GDM1 (cell line): ENCODE results near the gene HDAC5.
"Not testable (repeated sequence)": the region's sequence is repeated elsewhere in the genome, so short reads cannot be mapped to it uniquely, and the experiment has no call there.

Experiments
- DNase-seq: peaks from one replicate; lab custom pipeline; 2025; lab: John Stamatoyannopoulos, UW

The HDAC5 gene

GRCh38 chr17:44123356-44124117, at the start of gene HDAC5:
Gene HDAC5 (minus strand): TSS chr17:44123641. CDS start chr17:44117515, 6,126 bp downstream.
- DNase-seq: peak; percentile 88

- DNase-seq: no peak
Measured at GRCh38 chr17:44171931-44172455, 48.6 kb upstream of the HDAC5 start.

- no peak for DNase-seq
Measured at GRCh38 chr17:44170499-44171201, 47.2 kb upstream of the HDAC5 start, which contains the start of gene ASB16. Gene ASB16 (plus strand): TSS chr17:44170704. CDS start chr17:44170790, 86 bp downstream.

GRCh38 chr17:44170135-44170498, 46.7 kb upstream of the HDAC5 start:
- DNase-seq: no peak

- no peak for DNase-seq
Measured at GRCh38 chr17:44167181-44167861, 43.9 kb upstream of the HDAC5 start.

GRCh38 chr17:44164476-44164875, 41.0 kb upstream of the HDAC5 start:
- no peak for DNase-seq

- no peak for DNase-seq
Measured at GRCh38 chr17:44159519-44160210, 36.2 kb upstream of the HDAC5 start.

- DNase-seq: no peak
Measured at GRCh38 chr17:44155488-44155887, 32.0 kb upstream of the HDAC5 start.

GRCh38 chr17:44152875-44153274, 29.4 kb upstream of the HDAC5 start:
- DNase-seq: no peak

GRCh38 chr17:44149750-44150329, 26.4 kb upstream of the HDAC5 start:
- no peak for DNase-seq

GRCh38 chr17:44149066-44149465, 25.6 kb upstream of the HDAC5 start:
- DNase-seq: not testable (repeated sequence)

- no peak for DNase-seq
Measured at GRCh38 chr17:44147812-44148211, 24.4 kb upstream of the HDAC5 start.

- no peak for DNase-seq
Measured at GRCh38 chr17:44146375-44147346, 23.2 kb upstream of the HDAC5 start.

- DNase-seq: no peak
Measured at GRCh38 chr17:44144966-44145739, 21.7 kb upstream of the HDAC5 start.

GRCh38 chr17:44143921-44144320, 20.5 kb upstream of the HDAC5 start:
- not testable (repeated sequence) for DNase-seq

- DNase-seq: peak; percentile 75
Measured at GRCh38 chr17:44137891-44138709, 14.7 kb upstream of the HDAC5 start.

- no peak for DNase-seq
Measured at GRCh38 chr17:44134752-44135568, 11.5 kb upstream of the HDAC5 start.
